SK-N-SH (cell line): ENCODE results near the gene ABHD12. TPM values are rescaled to one million over a fixed set of nuclear protein-coding genes. Genes with fewer than 3 reads are reported as not detected.
A peak's percentile ranks its signal among the peaks of the same experiment; 100 is the strongest.

Experiments
- CTCF ChIA-PET: fragments of 300-600, 350-600 bp; formaldehyde crosslinking; extraction: SDS; loops from one replicate; lab custom pipeline; 2021; lab: Yijun Ruan, JAX
- POLR2A ChIA-PET: fragments of 350-600 bp; sonication (Branson Sonifier 250); formaldehyde crosslinking; extraction: SDS; loops from one replicate; lab custom pipeline; 2020; ENCODE audit warnings: antibody characterized with exemption, inconsistent platforms; lab: Yijun Ruan, JAX
- DNase-seq: peaks from one replicate; pipeline ENCODE4 v3.0.0; 2012
- H2AFZ ChIP-seq: fragments of 200-600 bp; sonication (generic); 2 replicates; pipeline ENCODE4 v1.8.1; 2016; ENCODE audit warnings: antibody characterized with exemption, mild to moderate bottlenecking, low read depth
- H3F3A ChIP-seq: fragments of 200-600 bp; sonication (generic); replicated peaks from 2 replicates; pipeline ENCODE3; 2016; ENCODE audit warnings: antibody characterized with exemption, mild to moderate bottlenecking; ENCODE audit not compliant: insufficient read depth
- H3K27ac ChIP-seq, 2 experiments: fragments of 200-500 bp in 1 of 2; fragments of 200-600 bp in 1 of 2; sonication (Bioruptor generic) in 1 of 2; sonication (generic), shearing (Covaris generic) in 1 of 2; 2 replicates each; pipeline versions ENCODE4 v1.5.1 to v1.6.1; 2014 to 2016; ENCODE audit warnings: low read depth in 2 of 2, inconsistent platforms in 1 of 2, low read length in 1 of 2, mild to moderate bottlenecking in 1 of 2, mixed read lengths in 1 of 2
- H3K27me3 ChIP-seq: fragments of 200-600 bp; sonication (generic), shearing (Covaris generic); 2 replicates; pipeline ENCODE4 v1.6.1; 2016; ENCODE audit warnings: mixed run types; ENCODE audit not compliant: insufficient read depth
- H3K36me3 ChIP-seq, 2 experiments: fragments of 200-500 bp in 1 of 2; fragments of 200-600 bp in 1 of 2; sonication (Bioruptor generic) in 1 of 2; sonication (generic) in 1 of 2; replicated peaks in 1 of 2; 2 replicates each; pipeline versions ENCODE3 to v1.5.1; 2014 to 2016; ENCODE audit warnings: low read length in 1 of 2, mild to moderate bottlenecking in 1 of 2; ENCODE audit not compliant: insufficient read depth in 2 of 2, control insufficient read depth in 1 of 2
- H3K4me1 ChIP-seq, 2 experiments: fragments of 200-500 bp in 1 of 2; fragments of 200-600 bp in 1 of 2; sonication (Bioruptor generic) in 1 of 2; sonication (generic), shearing (Covaris generic) in 1 of 2; 2 replicates each; pipeline versions ENCODE4 v1.5.1 to v1.6.1; 2014 to 2016; ENCODE audit warnings: low read depth in 1 of 2, low read length in 1 of 2, mixed run types in 1 of 2; ENCODE audit not compliant: insufficient read depth in 2 of 2, control insufficient read depth in 1 of 2
- H3K4me2 ChIP-seq: fragments of 200-600 bp; sonication (generic), shearing (Covaris generic); 2 replicates; pipeline ENCODE4 v1.6.1; 2017; ENCODE audit warnings: mixed run types
- H3K4me3 ChIP-seq, 2 experiments: fragments of 200-500 bp in 1 of 2; fragments of 200-600 bp in 1 of 2; sonication (Bioruptor generic) in 1 of 2; sonication (generic), shearing (Covaris generic) in 1 of 2; 2 replicates each; pipeline versions ENCODE4 v1.5.1 to v1.8.1; 2014 to 2016; ENCODE audit warnings: low read depth in 2 of 2, inconsistent platforms in 1 of 2, low read length in 1 of 2, mild to moderate bottlenecking in 1 of 2, mixed read lengths in 1 of 2, moderate library complexity in 1 of 2
- H3K79me2 ChIP-seq: fragments of 200-600 bp; sonication (generic); 2 replicates; pipeline ENCODE4 v1.8.1; 2017; ENCODE audit warnings: mild to moderate bottlenecking; ENCODE audit not compliant: insufficient read depth
- H3K9ac ChIP-seq: fragments of 200-600 bp; sonication (generic); 2 replicates; pipeline ENCODE4 v1.6.1; 2017; ENCODE audit warnings: mixed run types
- H3K9me2 ChIP-seq: fragments of 200-600 bp; sonication (generic); 2 replicates; pipeline ENCODE4 v1.6.1; 2017; ENCODE audit warnings: mixed run types
- H3K9me3 ChIP-seq: fragments of 200-600 bp; sonication (generic); 2 replicates; pipeline ENCODE4 v1.6.1; 2017; ENCODE audit warnings: mixed run types, mild to moderate bottlenecking, moderate library complexity
- H4K20me1 ChIP-seq: fragments of 200-600 bp; sonication (generic); 2 replicates; pipeline ENCODE4 v1.6.1; 2017; ENCODE audit warnings: mild to moderate bottlenecking, mixed run types; ENCODE audit not compliant: insufficient read depth
- EZH2phosphoT487 ChIP-seq: fragments of 200-600 bp; sonication (generic); IDR thresholded peaks from 2 replicates; pipeline ENCODE4 v1.6.1; 2017; ENCODE audit warnings: low read depth, mixed run types, mild to moderate bottlenecking, antibody characterized with exemption, moderate library complexity, borderline replicate concordance
- FOSL2 ChIP-seq: IDR thresholded peaks from 2 replicates; pipeline ENCODE4 v1.4.0; 2012; ENCODE audit warnings: low read depth, mild to moderate bottlenecking, moderate library complexity, borderline replicate concordance
- FOXJ3 ChIP-seq: sonication (generic); formaldehyde crosslinking; IDR thresholded peaks from 2 replicates; pipeline ENCODE4 v1.5.1; 2020; ENCODE audit warnings: mild to moderate bottlenecking, missing genetic modification reagents
- GABPA ChIP-seq: IDR thresholded peaks from 2 replicates; pipeline ENCODE4 v1.4.0; 2012; ENCODE audit warnings: low read depth, mild to moderate bottlenecking
- IRF3 ChIP-seq: fragments of 150-350 bp; IDR thresholded peaks from 2 replicates; pipeline ENCODE4 v1.6.1; 2016; ENCODE audit warnings: mild to moderate bottlenecking, low read depth, low read length
- MAX ChIP-seq: IDR thresholded peaks from 2 replicates; pipeline ENCODE4 v1.4.0; 2012; ENCODE audit warnings: low read depth
- MEF2A ChIP-seq: IDR thresholded peaks from 2 replicates; pipeline ENCODE4 v1.4.0; 2012; ENCODE audit warnings: low read depth, borderline replicate concordance
- MXI1 ChIP-seq: IDR thresholded peaks from 2 replicates; pipeline ENCODE4 v1.6.1; 2012; ENCODE audit warnings: mild to moderate bottlenecking, low read depth, low read length, improper control_type of control experiment
- NFIC ChIP-seq: IDR thresholded peaks from 2 replicates; pipeline ENCODE4 v1.4.0; 2012; ENCODE audit warnings: borderline replicate concordance
- NRF1 ChIP-seq: IDR thresholded peaks from 2 replicates; pipeline ENCODE4 v1.6.1; 2012; ENCODE audit warnings: low read depth, mild to moderate bottlenecking, low read length
- PBX3 ChIP-seq: IDR thresholded peaks from 2 replicates; pipeline ENCODE4; 2012
- POLR2AphosphoS5 ChIP-seq: IDR thresholded peaks from 2 replicates; pipeline ENCODE4 v1.6.1; 2012; ENCODE audit warnings: low read depth, low read length
- RAD21 ChIP-seq: IDR thresholded peaks from 2 replicates; pipeline ENCODE4 v1.6.1; 2012; ENCODE audit warnings: mild to moderate bottlenecking, low read length
- RCOR1 ChIP-seq: fragments of 150-350 bp; IDR thresholded peaks from 2 replicates; pipeline ENCODE4 v1.6.1; 2017; ENCODE audit warnings: antibody characterized with exemption, low read length
- RFX5 ChIP-seq: IDR thresholded peaks from 2 replicates; pipeline ENCODE4 v1.6.1; 2012; ENCODE audit warnings: mild to moderate bottlenecking, improper control_type of control experiment, low read length
- RXRA ChIP-seq: IDR thresholded peaks from 2 replicates; pipeline ENCODE4 v1.4.0; 2012; ENCODE audit warnings: low read depth, mild to moderate bottlenecking, borderline replicate concordance
- SIN3A ChIP-seq: IDR thresholded peaks from 2 replicates; pipeline ENCODE4 v1.6.1; 2012; ENCODE audit warnings: low read depth, mild to moderate bottlenecking, low read length, moderate library complexity, borderline replicate concordance
- TAF1 ChIP-seq: IDR thresholded peaks from 2 replicates; pipeline ENCODE4 v1.6.1; 2012; ENCODE audit warnings: low read depth, mild to moderate bottlenecking, low read length, moderate library complexity, borderline replicate concordance
- TCF12 ChIP-seq: IDR thresholded peaks from 2 replicates; pipeline ENCODE4 v1.4.0; 2012
- TEAD4 ChIP-seq: IDR thresholded peaks from 2 replicates; pipeline ENCODE4 v1.4.0; 2012; ENCODE audit warnings: mild to moderate bottlenecking, borderline replicate concordance; ENCODE audit not compliant: insufficient read depth
- USF2 ChIP-seq: fragments of 150-350 bp; IDR thresholded peaks from 2 replicates; pipeline ENCODE4 v1.6.1; 2017; ENCODE audit warnings: antibody characterized with exemption, low read length, low read depth, borderline replicate concordance
- YY1 ChIP-seq: IDR thresholded peaks from 2 replicates; pipeline ENCODE4 v1.4.0; 2012; ENCODE audit warnings: low read depth, mild to moderate bottlenecking
- WGBS: methylation state at CpG from one replicate; pipeline ENCODE4 v1.1.6; 2017; ENCODE audit warnings: low lambda C conversion rate; 5-methylcytosine and 5-hydroxymethylcytosine counted together
- polyA plus RNA-seq, 3 experiments: library from polyadenylated mRNA; depleted of rRNA; stranded (reverse); fragments of >200 nt; gene quantifications; 2 replicates each; pipeline ENCODE4 v1.2.3, GENCODE V29; 2012

Gene ABHD12
- polyA plus RNA-seq, 1 of the 3 experiments (the other 2 are of a cell fraction), result 33.5 TPM

- H2AFZ ChIP-seq, result no peak overlapping the region
- 98% methylated on average over 11 of the region's 11 CpGs for WGBS
- H3K9me3 ChIP-seq, result no peaks in the 10 kb centered on the region
- no peaks in the 10 kb centered on the region; the same call in 1 of the 2 replicates for H3K79me2 ChIP-seq
- H3K27me3 ChIP-seq, result no peaks in the 10 kb centered on the region
- H3K27ac ChIP-seq, result no peak overlapping the region
- no peak overlapping the region for H3K4me3 ChIP-seq
- H3K36me3 ChIP-seq, result peaks cover 0 to under 1% of the 10 kb centered on the region in 2 experiments
- no peaks in the 10 kb centered on the region for H4K20me1 ChIP-seq
- CTCF ChIA-PET, result interaction anchor here (0.9 to 2.4 kb wide), 2 partner anchors 22 to 82 kb away, joined by 4 to 14 read pairs; no protein-coding TSS in a partner anchor
- H3K4me2 ChIP-seq, result no peak overlapping the region
- no peak overlapping the region for H3K9ac ChIP-seq
- TF ChIP-seq TEAD4 (no peak), MAX (no peak), YY1 (no peak)
- H3F3A ChIP-seq, result no peaks in the 10 kb centered on the region
- peaks cover 11 to 23% of the 10 kb centered on the region in 2 experiments for H3K4me1 ChIP-seq
- no peak for DNase-seq
- POLR2A ChIA-PET, result no interaction called here
- H3K9me2 ChIP-seq, result no peaks in the 10 kb centered on the region
Measured at GRCh38 chr20:25316506-25317190, 74.0 kb downstream of the ABHD12 start.

GRCh38 chr20:25315418-25316210 lies 75.0 kb downstream of the ABHD12 start:
- Histone ChIP-seq H3K79me2 (no peaks in the 10 kb centered on the region; the same call in 1 of the 2 replicates), H3K27ac (peak overlapping the region in 1 of 2 experiments; percentile 40; a peak in 1 of 4 replicates), H4K20me1 (no peaks in the 10 kb centered on the region), H3K9ac (no peak overlapping the region), H3K36me3 (no peaks in the 10 kb centered on the region), H3K9me3 (no peaks in the 10 kb centered on the region), H3K4me3 (no peak overlapping the region; a peak in 1 of 4 replicates), H3K4me2 (no peak overlapping the region), H3F3A (peaks cover 8% of the 10 kb centered on the region), H2AFZ (no peak overlapping the region), H3K27me3 (no peaks in the 10 kb centered on the region), H3K9me2 (no peaks in the 10 kb centered on the region), H3K4me1 (peaks cover 19 to 23% of the 10 kb centered on the region in 2 experiments; a peak in 3 of 4 replicates)
- peak; percentile 8; the same call in 1 of the 2 replicates for TF ChIP-seq MEF2A
- no peak for TF ChIP-seq USF2
- no peak for TF ChIP-seq RCOR1
- TF ChIP-seq NFIC, result peak; percentile 65
- TF ChIP-seq POLR2AphosphoS5, result no peak
- no peak for TF ChIP-seq EZH2phosphoT487
- no peak for TF ChIP-seq YY1
- TF ChIP-seq PBX3, result no peak
- no peak for TF ChIP-seq TAF1
- TF ChIP-seq IRF3, result no peak
- TF ChIP-seq RAD21, result no peak
- TF ChIP-seq FOSL2, result peak; percentile 52; the same call in 1 of the 2 replicates
- TF ChIP-seq GABPA, result no peak
- TF ChIP-seq RXRA, result no peak
- peak; percentile 32; the same call in 1 of the 2 replicates for TF ChIP-seq TCF12
- no peak for TF ChIP-seq FOXJ3 (CRISPR knock-in tag)
- TF ChIP-seq MXI1, result no peak
- TF ChIP-seq RFX5, result no peak
- TF ChIP-seq NRF1, result no peak
- TF ChIP-seq SIN3A, result no peak
- no peak for DNase-seq
- POLR2A ChIA-PET, result interaction anchor here (0.6 kb wide), 1 partner anchor 44 kb away, joined by 4 read pairs; no protein-coding TSS in a partner anchor
- 72% methylated on average over 8 of the region's 8 CpGs for WGBS
- CTCF ChIA-PET, result interaction anchor here (0.9 to 2.4 kb wide), 4 partner anchors 17 to 84 kb away, joined by 3 to 14 read pairs (median 4); no protein-coding TSS in a partner anchor
